ENCODE results near the gene ANP32A.

The ANP32A gene

DNA sequence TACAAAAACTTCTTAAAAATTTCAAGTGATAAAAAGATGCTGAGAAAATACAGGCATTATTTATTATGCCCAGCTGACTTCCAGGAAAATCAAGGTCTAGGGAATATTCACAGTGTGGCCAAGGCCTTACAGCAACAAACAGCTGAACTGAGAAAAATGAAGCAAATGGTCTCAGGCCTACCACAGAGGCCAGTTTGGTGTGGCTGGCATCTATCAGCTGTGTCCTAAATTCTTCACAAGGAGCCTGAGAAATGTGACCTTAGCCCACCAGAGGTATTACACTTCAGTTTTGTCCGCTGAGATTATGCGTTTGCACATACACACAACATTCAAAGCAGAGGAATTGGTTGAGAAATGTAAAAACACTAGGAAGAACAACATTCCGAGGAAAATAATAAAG is 77.4 kb downstream of the ANP32A start:
- no peak for DNase-seq (ENCODE audit: low read depth)

DNA sequence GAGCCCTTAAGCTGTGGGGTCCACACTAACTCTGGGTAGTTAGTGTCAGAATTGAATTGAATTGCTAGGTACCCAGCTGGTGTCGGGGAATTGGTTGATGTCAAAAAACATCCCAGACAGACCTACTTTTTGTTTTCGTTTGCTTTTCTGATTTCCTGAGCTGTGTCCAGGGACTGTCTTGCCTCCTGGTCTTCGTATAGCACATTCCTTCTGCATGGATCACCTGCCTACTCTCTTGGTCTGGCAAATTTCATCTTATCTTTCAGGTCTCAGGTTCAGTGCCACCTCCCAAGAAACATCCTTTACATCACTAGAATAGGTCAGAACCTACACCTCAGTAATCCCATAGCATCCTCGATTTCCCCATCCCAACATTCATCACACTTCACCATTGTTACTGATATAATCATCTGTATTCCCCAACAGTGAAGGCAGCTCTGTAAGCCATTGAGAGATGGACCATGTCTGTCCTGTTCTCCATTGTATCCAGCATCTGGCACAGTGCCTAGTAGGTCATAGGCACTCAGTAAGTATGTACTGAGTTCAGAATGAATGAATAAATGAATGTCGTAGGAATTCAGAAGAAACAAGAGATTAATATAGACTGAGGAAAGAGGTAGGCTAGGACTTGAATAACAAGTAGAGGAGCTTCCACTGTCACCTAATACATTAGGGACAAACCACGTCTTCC is 81.2 kb downstream of the ANP32A start:
- no peak for DNase-seq (ENCODE audit: low read depth)

GRCh38 chr15:68735610-68736009 is 85.1 kb downstream of the ANP32A start:
- DNase-seq (ENCODE audit: low read depth), result no peak

DNA sequence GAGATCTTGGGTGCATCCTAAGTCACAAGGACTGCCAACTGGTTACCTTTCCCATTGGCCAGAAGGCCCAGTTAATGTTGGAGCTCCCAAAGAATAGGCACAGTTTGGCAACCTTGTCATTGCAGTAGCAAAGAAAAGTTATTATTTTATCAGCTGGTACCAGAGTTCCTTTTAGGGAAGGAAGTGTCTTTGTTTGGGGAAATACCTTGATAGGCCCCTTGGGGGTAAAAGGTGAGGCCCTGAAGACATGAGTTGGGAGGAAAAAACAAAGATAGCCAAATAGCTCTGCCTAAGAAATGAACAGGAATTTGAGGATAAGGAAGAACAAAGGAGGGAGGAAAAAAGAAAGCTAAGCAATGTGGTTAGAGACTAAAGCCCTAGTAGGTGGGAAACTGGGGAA is 85.8 kb downstream of the ANP32A start:
- DNase-seq (ENCODE audit: low read depth), result no peak

GRCh38 chr15:68734352-68734751 is 86.3 kb downstream of the ANP32A start:
- no peak for DNase-seq (ENCODE audit: low read depth)

DNA sequence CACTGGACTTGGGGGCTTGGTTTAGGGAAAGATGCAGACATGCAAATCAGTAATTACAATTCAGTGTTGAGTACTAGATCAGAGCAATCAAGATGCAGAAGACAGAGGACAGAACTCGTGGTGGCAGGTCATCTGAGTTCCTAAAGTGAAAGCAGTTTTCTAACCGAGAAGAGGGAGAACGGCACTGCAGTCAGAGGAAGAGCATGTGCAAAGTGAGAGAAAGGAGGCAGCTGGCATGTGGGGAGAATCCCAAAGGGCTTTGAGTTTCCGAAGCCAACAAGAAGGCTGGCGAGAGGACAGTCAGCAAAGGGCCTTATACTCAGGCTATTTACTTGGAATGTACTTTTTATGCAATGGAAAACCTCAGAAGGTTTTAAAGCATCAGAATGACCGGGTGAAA is 87.0 kb downstream of the ANP32A start:
- no peak for DNase-seq (ENCODE audit: low read depth)

- DNase-seq (ENCODE audit: low read depth), result no peak
Observed at GRCh38 chr15:68732451-68732850, 88.2 kb downstream of the ANP32A start.

DNA sequence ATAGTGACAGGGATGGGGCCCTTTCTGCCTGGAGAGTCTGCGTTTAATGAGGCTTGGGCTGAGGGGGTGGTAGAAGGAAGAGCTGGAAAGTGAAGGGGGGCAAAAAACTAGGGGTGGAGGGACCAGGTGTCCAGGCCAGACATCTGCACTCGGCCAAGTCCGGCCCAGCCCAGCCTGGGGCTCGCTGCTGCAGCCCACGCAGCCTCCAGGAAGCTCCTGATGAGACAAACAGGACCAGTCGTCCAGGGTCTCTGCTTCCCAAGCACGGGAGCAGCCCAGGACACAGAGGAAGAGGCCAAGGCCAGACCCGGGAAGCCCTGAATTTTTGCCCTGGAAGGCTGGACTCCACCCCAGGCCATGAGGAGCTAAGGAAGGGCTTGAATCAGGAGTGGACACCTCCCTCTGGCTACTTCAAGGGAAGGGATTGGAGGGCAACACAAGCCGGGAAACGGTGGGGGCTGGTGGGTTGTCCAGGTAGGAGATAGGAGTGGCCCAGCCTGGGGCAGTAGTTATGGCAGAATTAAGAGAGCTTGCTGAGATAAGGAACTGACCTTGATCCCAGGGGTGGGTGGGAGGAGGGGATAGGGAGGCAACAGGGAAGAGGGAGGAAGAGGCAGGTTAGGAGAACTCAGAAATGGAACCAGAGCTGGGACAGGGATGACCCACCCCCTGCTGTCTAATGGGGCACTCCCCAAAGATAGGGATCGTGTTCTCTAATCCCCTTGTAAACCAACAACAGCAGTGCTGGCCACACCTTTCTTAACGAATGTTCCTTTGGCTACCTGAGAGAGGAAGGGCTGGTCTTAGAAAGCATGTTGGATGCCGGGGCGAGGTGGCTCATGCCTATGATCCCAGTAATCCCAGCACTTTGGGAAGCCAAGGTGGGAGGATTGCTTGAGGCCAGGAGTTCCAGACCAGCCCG is 89.5 kb downstream of the ANP32A start:
- DNase-seq (ENCODE audit: low read depth), result no peak

GRCh38 chr15:68730471-68730919 is 90.2 kb downstream of the ANP32A start:
- no peak for DNase-seq (ENCODE audit: low read depth)

DNA sequence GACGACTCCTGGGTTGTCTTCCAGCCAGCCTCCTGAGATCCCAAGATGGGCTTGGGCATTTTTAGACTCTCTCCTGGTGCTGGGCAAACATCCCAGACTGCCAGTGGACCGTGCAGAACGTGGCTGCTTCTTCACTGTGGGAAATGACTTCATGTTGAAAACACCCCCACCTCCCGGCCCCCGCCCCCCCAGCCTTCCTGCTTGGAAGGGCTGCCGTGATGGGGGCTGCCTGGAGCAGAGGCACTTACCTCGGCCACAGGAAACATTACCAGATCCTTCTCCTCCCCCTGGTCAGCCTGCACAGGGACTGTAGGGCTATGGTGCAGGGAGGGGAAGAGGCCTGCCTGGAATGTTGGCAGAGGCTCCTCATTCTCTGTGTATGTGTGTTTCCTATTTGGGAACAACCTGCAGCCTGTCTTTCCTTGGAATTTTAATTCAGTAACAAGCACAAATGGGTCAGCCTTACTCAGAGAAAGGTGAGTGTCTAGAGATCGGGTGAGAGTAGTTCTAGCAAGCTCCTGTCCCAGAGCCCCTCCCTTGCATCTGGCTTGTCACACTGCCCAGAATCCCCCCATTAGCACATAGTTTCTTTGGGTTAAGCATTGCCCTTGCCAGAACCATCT is 90.8 kb downstream of the ANP32A start:
- no peak for DNase-seq (ENCODE audit: low read depth)

Measured in stimulated activated CD8-positive, alpha-beta memory T cell treated with anti-CD3 and anti-CD28 coated beads, Interleukin-12 subunit alpha, Interleukin-12 subunit beta, amount 100 ng/mL, for 4 hours (primary cell).